SK-N-SH (cell line): Measurements from ENCODE around the gene C1GALT1.
"Not testable (repeated sequence)": the region's sequence is repeated elsewhere in the genome, so short reads cannot be mapped to it uniquely, and the experiment has no call there.

Experiments used
- CHD2 ChIP-seq: fragments of 150-350 bp; IDR thresholded peaks from 2 replicates; pipeline ENCODE4 v1.6.1; 2018; ENCODE audit warnings: low read length; ENCODE audit not compliant: partially characterized antibody
- CTCF ChIP-seq: fragments of 200-600 bp; sonication (generic); IDR thresholded peaks from 2 replicates; pipeline ENCODE4 v1.6.1; 2017; ENCODE audit warnings: antibody characterized with exemption, mild to moderate bottlenecking, moderate library complexity
- EP300 ChIP-seq, 2 experiments: IDR thresholded peaks; 2 replicates each; pipeline versions ENCODE4 v1.4.0 to v1.6.1; 2012; ENCODE audit warnings: borderline replicate concordance in 1 of 2, low read depth in 1 of 2, low read length in 1 of 2
- EZH2phosphoT487 ChIP-seq: fragments of 200-600 bp; sonication (generic); IDR thresholded peaks from 2 replicates; pipeline ENCODE4 v1.6.1; 2017; ENCODE audit warnings: low read depth, mixed run types, mild to moderate bottlenecking, antibody characterized with exemption, moderate library complexity, borderline replicate concordance
- FOXJ3 ChIP-seq: sonication (generic); formaldehyde crosslinking; IDR thresholded peaks from 2 replicates; pipeline ENCODE4 v1.5.1; 2020; ENCODE audit warnings: mild to moderate bottlenecking, missing genetic modification reagents
- GABPA ChIP-seq: IDR thresholded peaks from 2 replicates; pipeline ENCODE4 v1.4.0; 2012; ENCODE audit warnings: low read depth, mild to moderate bottlenecking
- MAX ChIP-seq: IDR thresholded peaks from 2 replicates; pipeline ENCODE4 v1.4.0; 2012; ENCODE audit warnings: low read depth
- NFIC ChIP-seq: IDR thresholded peaks from 2 replicates; pipeline ENCODE4 v1.4.0; 2012; ENCODE audit warnings: borderline replicate concordance
- POLR2AphosphoS5 ChIP-seq: IDR thresholded peaks from 2 replicates; pipeline ENCODE4 v1.6.1; 2012; ENCODE audit warnings: low read depth, low read length
- RAD21 ChIP-seq: IDR thresholded peaks from 2 replicates; pipeline ENCODE4 v1.6.1; 2012; ENCODE audit warnings: mild to moderate bottlenecking, low read length
- RXRA ChIP-seq: IDR thresholded peaks from 2 replicates; pipeline ENCODE4 v1.4.0; 2012; ENCODE audit warnings: low read depth, mild to moderate bottlenecking, borderline replicate concordance
- TAF1 ChIP-seq: IDR thresholded peaks from 2 replicates; pipeline ENCODE4 v1.6.1; 2012; ENCODE audit warnings: low read depth, mild to moderate bottlenecking, low read length, moderate library complexity, borderline replicate concordance
- USF2 ChIP-seq: fragments of 150-350 bp; IDR thresholded peaks from 2 replicates; pipeline ENCODE4 v1.6.1; 2017; ENCODE audit warnings: antibody characterized with exemption, low read length, low read depth, borderline replicate concordance
- YY1 ChIP-seq: IDR thresholded peaks from 2 replicates; pipeline ENCODE4 v1.4.0; 2012; ENCODE audit warnings: low read depth, mild to moderate bottlenecking

- TF ChIP-seq RAD21; GABPA; POLR2AphosphoS5; USF2; EZH2phosphoT487; CTCF; EP300 (IDR thresholded peaks at IDR 0.05; ENCODE audit: borderline replicate concordance in 1 of 2, low read depth in 1 of 2, low read length in 1 of 2); NFIC; YY1; TAF1; CHD2; FOXJ3; MAX; RXRA: not testable (repeated sequence)
Measured at GRCh38 chr7:7245233-7245632, 62.9 kb downstream of the C1GALT1 start.
